ENCODE data around the gene SGSM2.
"Not testable (repeated sequence)": the region's sequence is repeated elsewhere in the genome, so short reads cannot be mapped to it uniquely, and the experiment has no call there.

Gene SGSM2, protein sequence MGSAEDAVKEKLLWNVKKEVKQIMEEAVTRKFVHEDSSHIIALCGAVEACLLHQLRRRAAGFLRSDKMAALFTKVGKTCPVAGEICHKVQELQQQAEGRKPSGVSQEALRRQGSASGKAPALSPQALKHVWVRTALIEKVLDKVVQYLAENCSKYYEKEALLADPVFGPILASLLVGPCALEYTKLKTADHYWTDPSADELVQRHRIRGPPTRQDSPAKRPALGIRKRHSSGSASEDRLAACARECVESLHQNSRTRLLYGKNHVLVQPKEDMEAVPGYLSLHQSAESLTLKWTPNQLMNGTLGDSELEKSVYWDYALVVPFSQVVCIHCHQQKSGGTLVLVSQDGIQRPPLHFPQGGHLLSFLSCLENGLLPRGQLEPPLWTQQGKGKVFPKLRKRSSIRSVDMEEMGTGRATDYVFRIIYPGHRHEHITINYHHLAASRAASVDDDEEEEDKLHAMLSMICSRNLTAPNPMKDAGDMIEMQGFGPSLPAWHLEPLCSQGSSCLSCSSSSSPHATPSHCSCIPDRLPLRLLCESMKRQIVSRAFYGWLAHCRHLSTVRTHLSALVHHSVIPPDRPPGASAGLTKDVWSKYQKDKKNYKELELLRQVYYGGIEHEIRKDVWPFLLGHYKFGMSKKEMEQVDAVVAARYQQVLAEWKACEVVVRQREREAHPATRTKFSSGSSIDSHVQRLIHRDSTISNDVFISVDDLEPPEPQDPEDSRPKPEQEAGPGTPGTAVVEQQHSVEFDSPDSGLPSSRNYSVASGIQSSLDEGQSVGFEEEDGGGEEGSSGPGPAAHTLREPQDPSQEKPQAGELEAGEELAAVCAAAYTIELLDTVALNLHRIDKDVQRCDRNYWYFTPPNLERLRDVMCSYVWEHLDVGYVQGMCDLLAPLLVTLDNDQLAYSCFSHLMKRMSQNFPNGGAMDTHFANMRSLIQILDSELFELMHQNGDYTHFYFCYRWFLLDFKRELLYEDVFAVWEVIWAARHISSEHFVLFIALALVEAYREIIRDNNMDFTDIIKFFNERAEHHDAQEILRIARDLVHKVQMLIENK

DNA sequence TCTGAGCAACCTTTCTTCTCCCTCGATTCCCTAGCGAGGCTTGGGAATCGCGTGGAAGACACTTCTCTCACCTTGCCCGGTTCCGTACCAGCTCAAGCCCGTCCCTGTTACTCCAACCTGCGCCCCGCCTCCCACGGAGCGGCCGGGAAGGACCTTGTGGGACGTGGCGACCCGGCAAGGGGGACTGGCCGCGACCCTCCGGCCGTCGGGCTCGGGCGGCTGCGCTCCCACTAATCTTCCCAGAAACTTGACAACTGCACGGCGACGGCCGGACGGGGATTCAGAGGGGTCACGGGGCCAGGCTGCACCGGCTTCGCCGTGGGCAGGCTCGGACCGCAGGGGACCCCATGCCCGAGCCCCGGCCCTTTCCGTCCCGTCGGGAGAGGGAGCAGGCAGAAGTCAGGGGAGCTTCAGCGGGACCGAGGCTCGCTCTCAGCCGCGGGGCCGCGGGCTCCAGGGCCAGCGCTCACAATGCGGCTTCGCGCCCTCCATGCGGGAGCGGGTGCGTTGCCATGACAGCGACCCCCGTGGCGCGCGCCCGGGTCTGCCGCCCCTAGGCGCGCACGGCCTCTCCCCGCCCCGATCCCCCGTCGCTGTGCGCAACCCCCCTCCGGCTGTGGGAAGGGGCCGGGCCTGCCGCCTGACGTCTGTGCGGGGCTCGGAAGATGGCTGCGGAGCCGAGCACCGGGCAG, at the start of gene SGSM2:
TSS of gene SGSM2 (plus strand) at position 650 of the 692 bp plus-strand sequence. CDS start 188 bp downstream, outside the sequence.
- no peak for DNase-seq (ENCODE audit: low read depth in 2 of 2)

DNA sequence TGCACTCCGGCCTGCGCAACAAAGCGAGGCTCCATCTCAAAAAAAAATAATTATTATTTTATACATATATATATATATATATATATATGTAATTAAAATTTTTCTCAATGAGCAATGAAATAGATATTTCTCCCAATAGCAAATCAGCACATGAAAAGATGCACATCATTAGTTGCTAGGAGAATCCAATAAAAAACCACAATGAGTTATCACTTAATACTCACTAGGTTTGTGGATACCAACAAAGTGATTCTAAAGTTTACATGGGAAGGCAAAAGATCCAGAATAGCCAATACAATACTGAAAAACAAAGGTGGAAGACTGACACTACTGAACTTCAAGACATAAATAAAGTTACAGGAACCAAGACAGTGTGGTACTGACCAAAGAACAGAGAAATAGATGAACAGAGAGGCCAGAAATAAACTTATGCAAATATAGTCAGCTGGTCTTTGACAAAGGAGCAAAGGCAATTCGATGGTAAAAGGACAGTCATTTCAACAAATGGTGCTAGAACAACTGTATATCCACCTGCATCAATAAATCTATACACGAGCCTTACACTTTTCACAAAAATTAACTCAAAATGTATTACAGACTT, 47.3 kb upstream of the SGSM2 start:
- DNase-seq (ENCODE audit: low read depth in 2 of 2) = no peak

DNA sequence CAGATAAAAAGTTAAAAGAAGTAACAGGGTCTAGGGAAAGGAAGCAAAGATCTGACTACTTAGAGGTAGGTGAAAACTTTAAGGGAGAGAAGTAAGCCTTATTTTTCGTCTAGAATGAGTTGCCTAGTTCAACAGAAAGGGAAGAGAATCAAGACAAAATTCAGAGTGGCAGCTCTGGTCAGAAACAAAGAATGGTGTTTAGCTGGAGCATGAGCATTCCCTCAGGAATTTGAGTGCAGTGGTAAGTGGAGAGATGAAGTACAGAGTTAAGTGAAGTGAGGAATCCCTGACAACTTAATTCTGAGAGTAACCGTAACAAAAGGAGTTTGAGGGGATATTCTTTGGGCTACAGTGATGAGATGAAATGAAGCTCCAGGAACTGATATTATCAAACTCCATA, 45.2 kb upstream of the SGSM2 start:
- no peak for DNase-seq (ENCODE audit: low read depth in 2 of 2)

DNA sequence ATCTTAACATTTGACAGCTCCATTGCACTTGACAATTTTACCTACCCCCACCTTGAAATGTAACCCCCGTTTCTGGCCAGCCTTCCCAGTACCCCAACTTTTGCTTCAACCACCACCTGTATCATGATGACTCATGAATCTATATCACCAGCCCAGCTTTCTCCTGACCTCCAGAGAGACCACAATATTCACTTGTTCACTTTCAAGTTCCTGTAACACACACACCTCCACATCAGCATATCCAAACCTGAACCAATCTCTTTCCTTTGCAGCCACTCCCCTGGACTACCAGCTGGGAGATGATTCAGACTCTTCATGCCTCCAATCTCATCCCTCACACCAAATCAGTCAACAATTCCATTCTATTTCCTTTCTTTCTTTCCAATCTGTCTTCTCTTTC, 41.7 kb upstream of the SGSM2 start:
- DNase-seq (ENCODE audit: low read depth in 2 of 2) = no peak

DNA sequence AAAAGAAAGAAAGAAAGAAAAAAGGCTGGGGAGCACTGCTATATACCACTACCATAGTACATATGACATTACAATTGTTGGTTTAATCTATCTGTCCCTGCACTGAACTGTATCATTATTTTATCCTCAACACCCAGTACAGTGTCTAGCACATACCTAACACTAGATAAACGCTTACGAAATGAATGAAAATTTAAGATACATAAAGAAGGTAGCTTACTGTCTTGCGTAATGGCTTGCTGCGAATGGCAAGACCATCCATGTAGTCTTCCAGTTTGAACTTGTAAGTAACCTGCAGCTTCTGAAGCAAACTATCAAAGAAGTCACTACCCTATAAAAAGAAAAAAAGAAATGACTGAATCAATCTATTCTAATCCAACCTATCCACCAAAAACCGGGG, 40.3 kb upstream of the SGSM2 start:
- DNase-seq (ENCODE audit: low read depth in 2 of 2) = no peak

DNA sequence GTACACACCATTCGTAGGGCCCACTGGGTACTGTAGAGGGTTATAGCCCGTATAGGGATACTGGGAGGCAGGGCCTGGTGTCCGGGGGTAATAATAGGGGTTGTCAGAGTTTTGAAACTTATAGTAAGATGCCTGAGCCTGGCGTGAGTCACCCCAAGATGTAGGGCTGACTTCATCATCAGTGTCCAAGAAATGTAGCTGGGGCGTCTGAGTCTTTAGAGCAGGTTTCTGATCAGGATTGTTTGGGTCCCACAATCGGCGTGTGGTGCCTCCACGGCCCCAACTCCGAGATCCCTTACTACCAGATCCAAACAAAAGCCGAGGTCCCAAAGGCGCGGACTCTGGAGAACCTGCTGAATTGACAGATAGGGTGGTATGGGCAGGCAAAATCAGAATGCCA, 38.2 kb upstream of the SGSM2 start:
- no peak for DNase-seq (ENCODE audit: low read depth in 2 of 2)

DNA sequence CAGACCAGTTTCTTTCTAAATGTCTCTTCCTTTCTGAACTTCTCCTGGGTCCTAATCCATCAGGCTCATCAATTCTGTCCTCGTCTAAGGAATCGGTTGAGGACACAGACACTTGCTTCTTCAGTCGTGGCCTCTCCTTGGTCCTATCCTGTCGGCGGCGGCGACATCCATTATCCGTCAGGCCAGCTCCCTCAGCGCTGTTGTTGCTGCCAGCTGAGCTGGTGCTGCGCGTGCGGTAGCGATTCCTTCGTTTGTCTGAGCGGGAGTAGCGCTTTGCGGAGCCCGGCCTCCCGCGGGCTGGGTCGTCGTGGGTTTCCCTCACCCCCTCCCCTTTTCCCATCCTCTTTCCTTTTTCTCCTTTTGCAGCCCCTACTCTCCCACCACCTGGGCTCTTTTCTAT, 37.5 kb upstream of the SGSM2 start:
- no peak for DNase-seq (ENCODE audit: low read depth in 2 of 2)

DNA sequence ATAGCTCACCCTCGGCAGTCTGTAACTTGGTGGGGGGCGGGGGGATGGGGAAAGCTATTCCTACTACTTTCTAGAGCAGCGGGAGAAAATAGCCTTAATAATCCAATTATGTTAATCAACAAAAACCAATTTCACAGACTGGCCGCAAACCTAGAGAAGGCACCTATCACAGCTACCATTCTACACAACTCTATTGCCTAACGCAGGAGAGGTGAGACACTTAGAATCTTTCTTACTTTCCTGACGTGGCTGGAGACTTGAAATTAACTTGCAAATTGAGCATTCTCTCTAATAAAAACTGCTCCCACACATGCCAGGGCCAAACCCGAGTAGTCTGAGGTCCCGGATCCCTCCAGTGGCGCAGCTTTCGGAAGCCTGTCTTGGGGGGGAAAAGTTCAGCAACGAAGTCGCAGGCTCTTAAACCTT, 34.5 kb upstream of the SGSM2 start:
- no peak for DNase-seq (ENCODE audit: low read depth in 2 of 2)

DNA sequence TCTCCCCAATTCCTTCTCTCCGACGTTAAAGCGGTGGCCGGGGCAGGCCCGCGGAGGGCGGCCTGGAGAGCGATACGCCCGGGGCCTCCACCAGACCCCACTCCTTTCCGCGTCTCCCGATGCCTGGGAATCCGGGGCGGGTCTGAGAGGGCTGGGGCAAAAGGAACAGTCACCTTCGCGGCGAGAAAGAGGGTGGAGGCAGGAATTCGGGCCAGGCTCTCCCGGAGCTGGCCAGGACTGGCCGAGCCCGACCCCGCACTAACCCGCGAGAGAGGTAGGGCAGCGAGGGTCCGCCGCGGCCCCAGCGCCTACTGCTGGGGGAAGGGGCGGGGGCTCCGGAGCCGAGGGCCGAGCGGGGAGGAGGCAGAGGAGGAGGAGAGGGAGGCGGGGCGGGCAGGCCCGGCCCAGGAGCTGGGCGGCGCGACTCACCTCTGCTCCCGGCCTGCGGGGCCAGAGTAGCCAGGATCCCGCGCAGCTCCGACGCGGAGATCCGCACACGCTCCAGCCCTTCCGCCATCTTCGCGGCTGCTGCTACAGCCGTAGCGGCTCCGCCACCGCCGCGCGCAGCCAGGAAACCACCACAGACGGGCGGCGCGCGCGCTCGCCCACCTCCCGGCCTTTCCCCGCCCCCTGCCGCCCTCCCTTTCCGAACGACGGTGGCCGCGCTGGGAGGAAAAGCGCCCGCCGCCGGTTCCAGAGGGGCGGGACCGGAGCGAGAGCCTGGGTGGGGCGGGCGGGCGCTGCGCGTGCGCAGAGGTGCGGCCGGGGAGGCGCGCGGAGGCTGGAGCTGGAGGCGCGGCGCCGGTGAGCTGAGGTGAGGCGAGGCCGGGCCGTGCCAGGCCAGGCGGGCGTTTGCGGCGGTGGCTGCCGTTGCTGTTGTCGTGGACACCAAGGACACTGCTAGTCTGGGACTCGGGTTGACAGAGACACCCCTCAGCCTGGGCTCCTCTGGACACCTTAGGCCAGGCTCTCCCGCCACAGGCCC, 33.8 kb upstream of the SGSM2 start, which contains the start of the genes SMG6 and SRR:
TSS of gene SMG6 (minus strand) at position 582 of the 985 bp plus-strand sequence. CDS start at position 517, 65 bp downstream.
TSS of gene SRR (plus strand) at position 747 of the 985 bp plus-strand sequence. CDS start 11,611 bp downstream, outside the sequence.
- DNase-seq (ENCODE audit: low read depth in 2 of 2) = peak; percentile 80 to 84

DNA sequence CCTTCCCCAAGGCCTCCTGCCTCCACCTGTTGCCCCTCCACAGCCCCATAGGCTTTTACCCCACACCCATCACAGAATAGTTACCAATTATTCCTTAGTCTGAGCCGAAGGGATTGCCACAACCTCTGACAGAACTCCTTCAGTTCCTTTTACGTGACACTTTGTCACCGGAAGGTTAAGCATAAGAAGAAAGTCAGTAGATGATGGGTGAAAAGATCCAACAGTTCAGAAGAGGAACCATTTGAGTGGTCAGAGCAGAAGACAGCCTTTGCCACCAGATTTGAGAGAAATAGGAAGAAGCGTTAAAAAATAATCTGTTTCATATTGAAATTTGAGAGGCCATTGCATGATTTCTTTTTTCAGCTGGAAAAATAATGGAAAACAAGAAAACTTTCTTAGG, 32.4 kb upstream of the SGSM2 start:
- no peak for DNase-seq (ENCODE audit: low read depth in 2 of 2)

DNA sequence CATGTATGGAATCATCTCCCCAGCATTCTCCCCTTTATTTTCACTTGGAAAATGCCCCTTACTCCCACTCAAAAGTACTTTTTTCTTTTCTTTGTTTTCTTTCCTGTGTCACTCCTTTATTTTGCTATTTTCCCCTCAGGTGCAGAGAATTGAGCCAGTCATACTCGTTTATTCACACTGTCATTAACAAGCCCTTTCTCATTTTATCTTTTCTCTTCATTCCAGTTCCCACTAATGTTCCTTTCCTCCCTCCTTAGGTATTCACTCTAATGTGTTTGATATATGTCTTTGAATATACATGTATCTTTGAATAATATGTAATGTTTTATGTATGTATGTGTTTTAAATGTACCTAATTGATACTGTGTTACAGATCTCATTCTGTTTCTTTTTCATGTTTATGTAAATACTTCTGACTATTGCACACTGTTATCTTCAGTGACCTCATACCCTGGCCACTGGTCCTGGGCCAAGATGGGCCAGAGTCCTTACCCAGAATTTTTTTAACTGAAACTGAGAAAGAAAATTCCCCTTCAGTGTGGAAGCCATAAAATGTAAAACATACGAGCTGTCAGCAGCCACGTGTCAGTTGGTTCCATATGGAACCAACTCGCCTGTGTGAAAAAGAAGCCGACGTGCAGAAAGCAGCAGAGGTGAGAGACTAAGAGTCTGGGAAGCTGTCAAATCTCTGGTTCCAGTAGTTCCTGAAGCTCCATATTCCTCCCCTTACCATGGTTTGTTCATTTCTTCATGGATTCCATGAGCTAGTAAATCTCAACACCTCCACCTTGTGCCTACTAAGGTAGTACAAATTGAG, 27.8 kb upstream of the SGSM2 start:
- peak; percentile 16 to 20 for DNase-seq (ENCODE audit: low read depth in 2 of 2)

DNA sequence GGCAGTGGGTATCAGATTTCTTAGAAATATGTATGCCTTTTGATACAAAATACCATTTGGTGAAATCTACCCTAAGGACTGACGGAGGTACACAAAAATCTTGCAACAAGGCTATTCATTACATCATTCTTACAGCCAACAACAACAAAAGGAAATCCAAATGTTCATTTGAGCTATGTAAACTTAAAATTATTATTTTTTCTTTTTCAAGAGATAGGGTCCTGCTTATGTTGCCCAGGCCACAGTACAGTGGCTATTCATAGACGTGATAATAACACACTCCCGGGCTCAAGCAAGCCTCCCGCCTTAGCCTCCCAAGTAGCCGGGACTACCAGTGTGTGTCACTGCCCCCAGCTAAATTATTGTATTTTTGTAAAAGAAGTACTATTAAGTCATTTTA, 24.6 kb upstream of the SGSM2 start:
- DNase-seq (ENCODE audit: low read depth in 2 of 2) = no peak

DNA sequence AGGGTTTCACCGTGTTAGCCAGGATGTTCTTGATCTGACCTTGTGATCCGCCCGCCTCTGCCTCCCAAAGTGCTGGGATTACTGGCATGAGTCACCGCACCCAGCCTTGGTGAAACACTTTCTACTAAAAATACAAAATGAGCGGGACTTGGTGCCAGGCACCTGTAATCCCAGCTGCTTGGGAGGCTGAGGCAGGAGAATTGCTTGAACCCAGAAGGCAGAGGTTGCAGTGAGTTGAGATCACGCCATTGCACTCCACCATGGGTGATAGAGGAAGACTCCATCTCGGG, 20.4 kb upstream of the SGSM2 start:
- not testable (repeated sequence) for DNase-seq (ENCODE audit: low read depth in 2 of 2)

DNA sequence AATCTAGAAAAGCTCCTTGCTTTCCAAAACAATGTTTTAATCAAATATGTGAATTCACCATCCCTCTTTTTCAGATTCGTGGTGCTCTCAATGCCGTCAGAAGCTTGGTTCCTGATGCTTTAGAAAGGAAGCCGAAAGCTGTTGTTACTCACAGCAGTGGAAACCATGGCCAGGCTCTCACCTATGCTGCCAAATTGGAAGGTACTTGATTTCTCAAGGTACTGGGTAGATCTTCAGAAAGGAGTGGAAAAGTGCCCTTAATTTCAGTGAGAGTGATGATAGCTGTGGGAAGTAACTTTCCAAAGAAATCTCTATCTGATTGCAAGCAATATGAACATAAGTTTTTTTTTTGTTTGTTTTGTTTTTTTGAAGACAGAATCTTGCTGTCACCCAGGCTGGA, 19.5 kb upstream of the SGSM2 start:
- no peak for DNase-seq (ENCODE audit: low read depth in 2 of 2)

DNA sequence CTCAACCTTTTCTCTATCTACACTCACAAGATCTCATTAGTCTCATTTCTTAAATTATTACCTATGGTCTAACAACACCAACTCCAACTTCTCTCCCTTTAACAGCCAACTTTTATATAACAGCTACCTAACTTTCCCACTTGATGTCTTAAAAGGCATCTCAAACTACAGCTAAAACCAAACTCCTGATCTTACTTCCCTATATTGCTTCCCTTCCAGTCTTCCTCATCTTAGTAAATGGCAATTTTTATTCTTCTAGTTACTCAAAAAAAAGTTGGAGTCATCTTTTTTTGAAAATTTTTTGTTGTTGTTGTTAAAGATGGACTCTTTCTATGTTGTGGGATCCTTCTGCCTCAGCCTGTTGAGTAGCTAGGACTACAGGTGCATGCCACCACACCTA, 18.2 kb upstream of the SGSM2 start:
- no peak for DNase-seq (ENCODE audit: low read depth in 2 of 2)

DNA sequence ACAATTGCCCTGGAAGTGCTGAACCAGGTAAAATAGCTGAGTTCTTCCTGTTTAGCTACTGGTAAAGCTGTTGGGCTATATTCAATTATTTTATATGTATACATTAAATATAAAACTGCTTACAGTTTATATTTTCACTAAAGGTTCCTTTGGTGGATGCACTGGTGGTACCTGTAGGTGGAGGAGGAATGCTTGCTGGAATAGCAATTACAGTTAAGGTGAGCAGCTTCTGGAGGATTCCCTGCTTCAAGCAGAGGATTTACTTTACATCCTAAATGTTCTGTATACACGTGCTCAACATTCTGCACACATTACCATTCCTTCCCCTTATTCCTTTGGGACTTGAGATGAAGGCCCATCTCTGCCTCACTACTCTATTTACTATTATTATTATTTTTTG, 15.9 kb upstream of the SGSM2 start:
- DNase-seq (ENCODE audit: low read depth in 2 of 2) = no peak

DNA sequence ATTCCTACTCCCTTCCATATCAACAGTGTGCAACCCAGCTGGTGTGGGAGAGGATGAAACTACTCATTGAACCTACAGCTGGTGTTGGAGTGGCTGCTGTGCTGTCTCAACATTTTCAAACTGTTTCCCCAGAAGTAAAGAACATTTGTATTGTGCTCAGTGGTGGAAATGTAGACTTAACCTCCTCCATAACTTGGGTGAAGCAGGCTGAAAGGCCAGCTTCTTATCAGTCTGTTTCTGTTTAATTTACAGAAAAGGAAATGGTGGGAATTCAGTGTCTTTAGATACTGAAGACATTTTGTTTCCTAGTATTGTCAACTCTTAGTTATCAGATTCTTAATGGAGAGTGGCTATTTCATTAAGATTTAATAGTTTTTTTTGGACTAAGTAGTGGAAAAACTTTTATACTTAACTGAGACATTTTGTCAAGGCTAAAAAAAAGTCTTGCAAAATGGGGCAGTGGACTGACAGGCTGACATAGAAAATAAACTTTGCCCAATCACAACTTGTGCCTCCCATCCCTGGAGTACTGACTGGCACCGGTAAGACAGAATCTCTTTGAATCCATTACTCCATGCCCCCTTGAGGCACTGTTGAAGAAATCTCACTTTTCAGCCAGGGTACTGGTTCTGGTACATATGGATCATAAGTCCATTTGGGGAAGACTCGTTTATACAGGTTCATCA, 13.5 kb upstream of the SGSM2 start:
- DNase-seq (ENCODE audit: low read depth in 2 of 2) = no peak

DNA sequence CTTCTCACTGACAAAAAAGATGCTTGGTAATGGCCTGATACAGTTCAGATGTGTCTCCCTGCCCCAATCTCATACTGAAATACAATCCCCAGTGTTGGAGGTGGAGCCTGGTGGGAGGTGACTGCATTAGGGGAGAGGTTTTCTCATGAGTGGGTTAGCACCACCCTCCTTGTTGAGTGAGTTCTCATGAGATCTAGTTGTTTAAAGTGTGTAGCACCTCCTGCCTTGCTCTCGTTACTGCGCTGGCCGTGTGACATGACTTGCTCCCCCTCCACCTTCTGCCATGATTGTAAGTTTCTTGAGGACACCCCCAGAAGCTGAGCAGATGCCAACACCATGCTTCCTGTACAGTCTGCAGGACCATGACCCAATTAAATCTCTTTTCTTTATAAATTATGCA, 6.0 kb upstream of the SGSM2 start:
- no peak for DNase-seq (ENCODE audit: low read depth in 2 of 2)

DNA sequence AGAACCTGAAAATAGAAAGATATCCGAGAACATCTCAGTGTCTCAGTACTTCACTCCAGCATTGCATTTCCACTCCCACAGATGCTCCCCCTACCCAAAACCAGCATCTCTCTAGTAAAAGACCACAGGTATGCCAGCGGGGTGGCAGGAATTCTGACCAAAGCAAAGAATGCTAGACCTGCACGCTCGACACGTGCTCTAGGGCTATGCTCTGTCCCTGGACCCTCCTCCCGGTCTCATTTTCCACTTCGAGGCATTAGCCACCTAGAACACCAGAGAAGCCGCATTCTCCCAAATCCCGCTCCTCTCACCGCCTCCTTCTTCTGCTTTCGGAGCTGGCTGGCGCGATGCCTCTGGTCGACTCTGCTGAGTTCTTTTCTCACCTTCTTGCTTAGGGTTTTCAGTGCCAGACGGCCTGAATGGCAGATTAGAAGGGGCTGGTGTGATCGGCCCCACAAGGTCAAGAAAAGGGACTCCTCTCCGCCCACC, 1.5 kb upstream of the SGSM2 start:
- no peak for DNase-seq (ENCODE audit: low read depth in 2 of 2)
